Lower leg skin (tissue), 3 donors: ENCODE measurements around the gene HYAL2.

Experiments used
- POLR2A ChIP-seq, 2 donors: fragments of 450-650 bp; IDR thresholded peaks; one replicate each; pipeline ENCODE4 v1.6.1; 2016 to 2017; ENCODE audit warnings: antibody characterized with exemption in 2 of 2, mild to moderate bottlenecking in 1 of 2, moderate library complexity in 1 of 2
- TF ChIP-seq, protein P1 (sequence below), 3 donors: fragments of 450-650 bp; IDR thresholded peaks; one replicate each; pipeline ENCODE4 v1.5.1; 2016; ENCODE audit warnings: antibody characterized with exemption in 3 of 3, mild to moderate bottlenecking in 3 of 3, moderate library complexity in 2 of 3

DNA sequence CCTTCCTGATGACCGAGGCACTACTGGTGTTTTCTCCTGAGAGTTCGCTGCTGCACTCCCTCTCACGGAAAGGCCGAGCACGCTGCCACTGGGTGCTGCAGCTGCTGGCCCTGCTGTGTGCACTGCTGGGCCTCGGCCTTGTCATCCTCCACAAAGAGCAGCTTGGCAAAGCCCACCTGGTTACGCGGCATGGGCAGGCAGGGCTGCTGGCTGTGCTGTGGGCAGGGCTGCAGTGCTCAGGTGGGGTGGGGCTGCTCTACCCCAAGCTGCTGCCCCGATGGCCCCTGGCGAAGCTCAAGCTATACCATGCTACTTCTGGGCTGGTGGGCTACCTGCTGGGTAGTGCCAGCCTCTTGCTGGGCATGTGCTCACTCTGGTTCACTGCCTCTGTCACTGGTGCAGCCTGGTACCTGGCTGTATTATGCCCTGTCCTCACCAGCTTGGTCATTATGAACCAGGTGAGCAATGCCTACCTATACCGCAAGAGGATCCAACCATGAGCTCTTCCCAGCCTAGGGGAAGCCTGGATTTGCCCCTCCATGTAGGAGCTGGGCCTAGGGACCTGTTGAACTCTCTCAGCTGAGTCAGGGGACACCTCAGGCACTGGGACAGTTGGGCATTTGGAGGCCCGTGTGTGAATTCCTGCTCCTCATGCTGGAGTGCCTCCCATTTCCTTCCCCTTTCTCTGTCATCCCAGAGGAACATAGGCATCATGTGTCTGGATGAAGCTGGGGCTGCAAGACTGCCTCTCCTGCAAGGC lies 30.9 kb upstream of the HYAL2 start:
- TF ChIP-seq, protein P1, sequence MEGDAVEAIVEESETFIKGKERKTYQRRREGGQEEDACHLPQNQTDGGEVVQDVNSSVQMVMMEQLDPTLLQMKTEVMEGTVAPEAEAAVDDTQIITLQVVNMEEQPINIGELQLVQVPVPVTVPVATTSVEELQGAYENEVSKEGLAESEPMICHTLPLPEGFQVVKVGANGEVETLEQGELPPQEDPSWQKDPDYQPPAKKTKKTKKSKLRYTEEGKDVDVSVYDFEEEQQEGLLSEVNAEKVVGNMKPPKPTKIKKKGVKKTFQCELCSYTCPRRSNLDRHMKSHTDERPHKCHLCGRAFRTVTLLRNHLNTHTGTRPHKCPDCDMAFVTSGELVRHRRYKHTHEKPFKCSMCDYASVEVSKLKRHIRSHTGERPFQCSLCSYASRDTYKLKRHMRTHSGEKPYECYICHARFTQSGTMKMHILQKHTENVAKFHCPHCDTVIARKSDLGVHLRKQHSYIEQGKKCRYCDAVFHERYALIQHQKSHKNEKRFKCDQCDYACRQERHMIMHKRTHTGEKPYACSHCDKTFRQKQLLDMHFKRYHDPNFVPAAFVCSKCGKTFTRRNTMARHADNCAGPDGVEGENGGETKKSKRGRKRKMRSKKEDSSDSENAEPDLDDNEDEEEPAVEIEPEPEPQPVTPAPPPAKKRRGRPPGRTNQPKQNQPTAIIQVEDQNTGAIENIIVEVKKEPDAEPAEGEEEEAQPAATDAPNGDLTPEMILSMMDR (IDR thresholded peaks at IDR 0.05): no peak
- no peak for TF ChIP-seq POLR2A (IDR thresholded peaks at IDR 0.05)
